Testis (tissue), 2 donors: ENCODE results near the gene PIP5K1A.
A peak's percentile ranks its signal among the peaks of the same experiment; 100 is the strongest.

ENCODE experiments used
- POLR2A ChIP-seq: fragments of 450-650 bp; IDR thresholded peaks from one replicate; pipeline ENCODE4 v1.6.1; 2017; ENCODE audit warnings: antibody characterized with exemption, mild to moderate bottlenecking, moderate library complexity
- TF ChIP-seq, protein P1 (sequence below), 3 experiments: fragments of 450-650 bp in 2 of 3; fragments of 200-600 bp in 1 of 3; sonication (generic) in 1 of 3; IDR thresholded peaks; one replicate each; pipeline ENCODE4 v1.5.1; 2016 to 2019; ENCODE audit warnings: antibody characterized with exemption in 3 of 3, mild to moderate bottlenecking in 2 of 3, moderate library complexity in 1 of 3

DNA sequence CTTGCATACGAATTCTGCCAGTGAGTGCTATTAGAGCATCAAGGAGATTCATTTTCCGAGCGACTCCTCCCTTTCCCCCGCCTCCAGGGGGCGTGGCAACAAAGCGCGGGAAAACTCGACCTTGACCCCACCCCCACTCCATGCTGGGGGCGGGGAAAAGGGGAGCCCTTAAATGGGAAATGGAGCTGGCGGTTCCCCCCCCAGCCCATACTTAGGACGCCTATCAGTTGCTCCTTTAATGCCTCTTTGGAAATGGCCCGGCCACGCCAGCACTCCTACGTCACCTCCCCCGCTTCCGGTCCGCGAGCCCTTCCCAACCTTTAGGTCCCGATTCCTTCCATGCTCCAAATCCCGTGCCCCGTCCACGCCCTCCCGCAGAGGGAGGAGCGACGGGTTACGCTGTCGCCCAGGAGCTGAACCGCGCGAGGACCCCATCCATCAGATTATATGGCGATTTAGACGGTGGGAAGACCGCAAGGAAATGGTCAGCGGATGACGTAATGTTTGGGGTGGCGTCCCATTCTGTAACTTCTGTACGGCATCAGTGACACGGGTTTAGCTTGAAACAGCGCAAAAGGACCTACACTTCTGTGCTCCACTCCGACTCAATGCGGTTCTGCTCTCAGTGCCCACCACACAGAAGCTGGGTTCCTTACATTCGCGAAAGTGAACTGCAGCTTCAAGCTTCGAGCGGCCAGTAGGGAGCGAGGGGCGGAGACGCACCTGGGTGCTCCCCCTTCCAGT, 83.0 kb downstream of the PIP5K1A start:
- TF ChIP-seq, protein P1, sequence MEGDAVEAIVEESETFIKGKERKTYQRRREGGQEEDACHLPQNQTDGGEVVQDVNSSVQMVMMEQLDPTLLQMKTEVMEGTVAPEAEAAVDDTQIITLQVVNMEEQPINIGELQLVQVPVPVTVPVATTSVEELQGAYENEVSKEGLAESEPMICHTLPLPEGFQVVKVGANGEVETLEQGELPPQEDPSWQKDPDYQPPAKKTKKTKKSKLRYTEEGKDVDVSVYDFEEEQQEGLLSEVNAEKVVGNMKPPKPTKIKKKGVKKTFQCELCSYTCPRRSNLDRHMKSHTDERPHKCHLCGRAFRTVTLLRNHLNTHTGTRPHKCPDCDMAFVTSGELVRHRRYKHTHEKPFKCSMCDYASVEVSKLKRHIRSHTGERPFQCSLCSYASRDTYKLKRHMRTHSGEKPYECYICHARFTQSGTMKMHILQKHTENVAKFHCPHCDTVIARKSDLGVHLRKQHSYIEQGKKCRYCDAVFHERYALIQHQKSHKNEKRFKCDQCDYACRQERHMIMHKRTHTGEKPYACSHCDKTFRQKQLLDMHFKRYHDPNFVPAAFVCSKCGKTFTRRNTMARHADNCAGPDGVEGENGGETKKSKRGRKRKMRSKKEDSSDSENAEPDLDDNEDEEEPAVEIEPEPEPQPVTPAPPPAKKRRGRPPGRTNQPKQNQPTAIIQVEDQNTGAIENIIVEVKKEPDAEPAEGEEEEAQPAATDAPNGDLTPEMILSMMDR (IDR thresholded peaks at IDR 0.05), result peak; percentile 45 to 68 (median 68)
- no peak for TF ChIP-seq POLR2A
